HepG2 (cell line): ENCODE data around the gene ZNF821. TPM values are rescaled to one million over a fixed set of nuclear protein-coding genes. Genes with fewer than 3 reads are reported as not detected.

ENCODE experiments used
- ATF7 ChIP-seq, 2 experiments: fragments of 450-650 bp in 1 of 2; sonication (generic) in 1 of 2; formaldehyde crosslinking in 1 of 2; IDR thresholded peaks; 2 replicates each; pipeline versions ENCODE4 v1.4.0 to v1.6.1; 2016 to 2020; ENCODE audit warnings: antibody characterized with exemption in 1 of 2, mild to moderate bottlenecking in 1 of 2, missing genetic modification reagents in 1 of 2
- GTF2F1 ChIP-seq: fragments of 150-350 bp; IDR thresholded peaks from 2 replicates; pipeline ENCODE4 v1.6.1; 2014; ENCODE audit warnings: low read length
- GTF3A ChIP-seq: sonication (generic); formaldehyde crosslinking; conservative IDR thresholded peaks from 2 replicates; pipeline ENCODE4 v1.4.0; 2020; ENCODE audit warnings: mild to moderate bottlenecking, missing genetic modification reagents
- NRL ChIP-seq: sonication (generic); formaldehyde crosslinking; IDR thresholded peaks from 2 replicates; pipeline ENCODE4 v1.5.0; 2020; ENCODE audit warnings: missing genetic modification reagents, mild to moderate bottlenecking, moderate library complexity, borderline replicate concordance
- SIX4 ChIP-seq: sonication (generic); formaldehyde crosslinking; IDR thresholded peaks from 2 replicates; pipeline ENCODE4 v1.4.0; 2020; ENCODE audit warnings: missing genetic modification reagents
- ZBTB42 ChIP-seq: sonication (generic); formaldehyde crosslinking; IDR thresholded peaks from 2 replicates; pipeline ENCODE4 v1.5.0; 2020; ENCODE audit warnings: mild to moderate bottlenecking, missing genetic modification reagents
- ZC3H4 ChIP-seq: sonication (generic); formaldehyde crosslinking; IDR thresholded peaks from 2 replicates; pipeline ENCODE4 v1.4.0; 2020; ENCODE audit warnings: missing genetic modification reagents, borderline replicate concordance
- ZNF260 ChIP-seq: sonication (generic); formaldehyde crosslinking; IDR thresholded peaks from 2 replicates; pipeline ENCODE4 v1.4.0; 2020; ENCODE audit warnings: missing genetic modification reagents, low read depth, mild to moderate bottlenecking, borderline replicate concordance
- ZNF34 ChIP-seq: sonication (generic); formaldehyde crosslinking; IDR thresholded peaks from 2 replicates; pipeline ENCODE4 v1.4.0; 2020; ENCODE audit warnings: mild to moderate bottlenecking, missing genetic modification reagents, borderline replicate concordance
- ZNF350 ChIP-seq: sonication (generic); formaldehyde crosslinking; IDR thresholded peaks from 2 replicates; pipeline ENCODE4 v1.4.0; 2020; ENCODE audit warnings: mild to moderate bottlenecking, low read depth, missing genetic modification reagents, borderline replicate concordance
- ZNF562 ChIP-seq: sonication (generic); formaldehyde crosslinking; IDR thresholded peaks from 2 replicates; pipeline ENCODE4 v1.8.0; 2022; ENCODE audit warnings: missing genetic modification reagents, borderline replicate concordance
- ZNF772 ChIP-seq: sonication (generic); formaldehyde crosslinking; IDR thresholded peaks from 2 replicates; pipeline ENCODE4 v1.5.0; 2020; ENCODE audit warnings: mild to moderate bottlenecking, missing genetic modification reagents
- polyA plus RNA-seq, 8 experiments: library from polyadenylated mRNA; depleted of rRNA in 3 of 8; stranded (reverse) in 7 of 8; unstranded in 1 of 8; fragments of >200 nt; fragmentation: Illumina TruSeq in 4 of 8; extraction: Trizol in 4 of 8; gene quantifications; 2 replicates each; pipeline versions ENCODE4 v1.2.1 to v1.2.3, GENCODE V29; 2011 to 2016; ENCODE audit warnings: low read depth in 4 of 8, missing spikeins in 1 of 8, mixed read lengths in 1 of 8; ENCODE audit not compliant: insufficient read depth in 1 of 8
- total RNA-seq, 5 experiments: library from RNA; depleted of rRNA; stranded (reverse); fragments of >200 nt; fragmentation: Illumina TruSeq; extraction: Trizol; gene quantifications; 2 replicates each; pipeline ENCODE4 v1.2.3, GENCODE V29; 2016; ENCODE audit warnings: low read depth in 1 of 5
- TF ChIP-seq, protein P1 (sequence below): sonication (generic); formaldehyde crosslinking; conservative IDR thresholded peaks from 2 replicates; pipeline ENCODE4 v1.4.0; 2020; ENCODE audit warnings: missing genetic modification reagents
- TF ChIP-seq, protein P2 (sequence below): sonication (generic); formaldehyde crosslinking; IDR thresholded peaks from 2 replicates; pipeline ENCODE4 v1.5.0; 2020; ENCODE audit warnings: missing genetic modification reagents, mild to moderate bottlenecking, borderline replicate concordance
- TF ChIP-seq, protein P3 (sequence below): IDR thresholded peaks from 2 replicates; pipeline ENCODE4 v1.6.1; 2016; ENCODE audit warnings: missing compliant biosample characterization, missing genetic modification reagents, borderline replicate concordance
- TF ChIP-seq, protein P4 (sequence below): sonication (generic); formaldehyde crosslinking; IDR thresholded peaks from 2 replicates; pipeline ENCODE4 v1.8.0; 2022; ENCODE audit warnings: mild to moderate bottlenecking, missing genetic modification reagents; ENCODE audit not compliant: insufficient replicate concordance
- TF ChIP-seq, protein P5 (sequence below): sonication (generic); formaldehyde crosslinking; IDR thresholded peaks from 2 replicates; pipeline ENCODE4 v1.4.0; 2020; ENCODE audit warnings: mild to moderate bottlenecking, missing genetic modification reagents

ZNF821 gene
- total and polyA plus RNA-seq, 2 of the 13 experiments (the other 11 are each of a cell fraction or from before 2014, with no cell fraction given) = 7.0 to 9.1 TPM

DNA sequence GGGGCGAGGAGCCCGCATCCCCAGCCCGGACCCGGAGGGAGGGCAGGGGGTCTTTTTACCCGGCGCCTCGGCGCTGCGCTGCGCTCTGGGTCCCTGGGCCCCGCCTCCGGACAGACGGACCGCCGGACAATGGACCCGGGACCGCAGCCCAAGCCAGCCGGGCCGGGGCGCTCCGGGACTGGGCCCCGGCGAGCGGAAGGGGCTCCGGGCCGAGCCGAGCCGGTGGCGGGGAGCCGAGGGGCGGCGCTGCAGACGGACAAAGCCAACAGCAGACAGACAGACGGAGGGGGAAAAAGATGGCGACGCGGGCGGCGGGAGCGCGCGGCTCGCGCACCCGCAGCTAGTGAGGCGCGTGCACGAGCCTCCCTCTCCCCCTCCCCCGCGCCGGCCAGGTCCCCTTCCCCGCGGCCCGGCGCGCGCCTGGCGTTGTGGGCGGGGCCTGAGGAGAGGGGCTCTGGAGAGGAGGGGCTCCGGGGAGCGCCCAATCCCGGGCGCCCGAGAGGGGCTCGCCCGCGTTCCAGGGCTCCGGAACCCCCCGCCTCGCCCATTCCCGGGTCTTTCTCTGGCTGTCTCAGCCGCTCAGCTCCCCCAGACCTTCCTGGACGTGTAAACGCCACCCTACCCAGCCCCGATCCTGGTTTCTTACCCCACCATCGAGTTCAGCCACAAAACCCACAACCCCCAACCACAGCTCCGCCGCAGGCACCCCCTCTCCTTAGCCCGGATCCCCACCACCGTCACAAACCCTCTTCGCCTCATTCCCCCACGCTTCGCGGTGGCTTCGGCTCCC, at the start of gene ZNF821 (continued):
- TF ChIP-seq, protein P1, sequence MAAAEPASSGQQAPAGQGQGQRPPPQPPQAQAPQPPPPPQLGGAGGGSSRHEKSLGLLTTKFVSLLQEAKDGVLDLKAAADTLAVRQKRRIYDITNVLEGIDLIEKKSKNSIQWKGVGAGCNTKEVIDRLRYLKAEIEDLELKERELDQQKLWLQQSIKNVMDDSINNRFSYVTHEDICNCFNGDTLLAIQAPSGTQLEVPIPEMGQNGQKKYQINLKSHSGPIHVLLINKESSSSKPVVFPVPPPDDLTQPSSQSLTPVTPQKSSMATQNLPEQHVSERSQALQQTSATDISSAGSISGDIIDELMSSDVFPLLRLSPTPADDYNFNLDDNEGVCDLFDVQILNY = no peak; the same call in 1 of the 2 replicates
- TF ChIP-seq ZC3H4 (CRISPR knock-in tag) (no peak), ZBTB42 (CRISPR knock-in tag) (0 out of 2 replicates have a peak, but pooled peaks have one; percentile 13), GTF2F1 (no peak), ZNF260 (CRISPR knock-in tag) (no peak), ATF7 (IDR thresholded peaks at IDR 0.05) (no peak), ATF7 (CRISPR knock-in tag; IDR thresholded peaks at IDR 0.05) (0 out of 2 replicates have a peak, but pooled peaks have one; percentile 57), NRL (no peak), SIX4 (no peak), GTF3A (CRISPR knock-in tag) (0 out of 2 replicates have a peak, but pooled peaks have one; percentile 54), ZNF350 (CRISPR knock-in tag) (peak; percentile 20; the same call in 1 of the 2 replicates), ZNF562 (no peak), ZNF34 (CRISPR knock-in tag) (peak; percentile 71; the same call in 1 of the 2 replicates), ZNF772 (CRISPR knock-in tag) (no peak; the same call in 1 of the 2 replicates)
- TF ChIP-seq, protein P2, sequence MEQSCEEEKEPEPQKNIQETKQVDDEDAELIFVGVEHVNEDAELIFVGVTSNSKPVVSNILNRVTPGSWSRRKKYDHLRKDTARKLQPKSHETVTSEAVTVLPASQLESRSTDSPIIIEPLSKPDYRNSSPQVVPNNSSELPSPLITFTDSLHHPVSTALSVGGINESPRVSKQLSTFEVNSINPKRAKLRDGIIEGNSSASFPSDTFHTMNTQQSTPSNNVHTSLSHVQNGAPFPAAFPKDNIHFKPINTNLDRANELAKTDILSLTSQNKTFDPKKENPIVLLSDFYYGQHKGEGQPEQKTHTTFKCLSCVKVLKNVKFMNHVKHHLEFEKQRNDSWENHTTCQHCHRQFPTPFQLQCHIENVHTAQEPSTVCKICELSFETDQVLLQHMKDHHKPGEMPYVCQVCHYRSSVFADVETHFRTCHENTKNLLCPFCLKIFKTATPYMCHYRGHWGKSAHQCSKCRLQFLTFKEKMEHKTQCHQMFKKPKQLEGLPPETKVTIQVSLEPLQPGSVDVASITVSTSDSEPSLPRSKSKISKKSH = no peak; the same call in 1 of the 2 replicates
- TF ChIP-seq, protein P3, sequence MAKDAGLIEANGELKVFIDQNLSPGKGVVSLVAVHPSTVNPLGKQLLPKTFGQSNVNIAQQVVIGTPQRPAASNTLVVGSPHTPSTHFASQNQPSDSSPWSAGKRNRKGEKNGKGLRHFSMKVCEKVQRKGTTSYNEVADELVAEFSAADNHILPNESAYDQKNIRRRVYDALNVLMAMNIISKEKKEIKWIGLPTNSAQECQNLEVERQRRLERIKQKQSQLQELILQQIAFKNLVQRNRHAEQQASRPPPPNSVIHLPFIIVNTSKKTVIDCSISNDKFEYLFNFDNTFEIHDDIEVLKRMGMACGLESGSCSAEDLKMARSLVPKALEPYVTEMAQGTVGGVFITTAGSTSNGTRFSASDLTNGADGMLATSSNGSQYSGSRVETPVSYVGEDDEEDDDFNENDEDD (CRISPR knock-in tag) = no peak; the same call in none of the 2 replicates
- TF ChIP-seq, protein P4, sequence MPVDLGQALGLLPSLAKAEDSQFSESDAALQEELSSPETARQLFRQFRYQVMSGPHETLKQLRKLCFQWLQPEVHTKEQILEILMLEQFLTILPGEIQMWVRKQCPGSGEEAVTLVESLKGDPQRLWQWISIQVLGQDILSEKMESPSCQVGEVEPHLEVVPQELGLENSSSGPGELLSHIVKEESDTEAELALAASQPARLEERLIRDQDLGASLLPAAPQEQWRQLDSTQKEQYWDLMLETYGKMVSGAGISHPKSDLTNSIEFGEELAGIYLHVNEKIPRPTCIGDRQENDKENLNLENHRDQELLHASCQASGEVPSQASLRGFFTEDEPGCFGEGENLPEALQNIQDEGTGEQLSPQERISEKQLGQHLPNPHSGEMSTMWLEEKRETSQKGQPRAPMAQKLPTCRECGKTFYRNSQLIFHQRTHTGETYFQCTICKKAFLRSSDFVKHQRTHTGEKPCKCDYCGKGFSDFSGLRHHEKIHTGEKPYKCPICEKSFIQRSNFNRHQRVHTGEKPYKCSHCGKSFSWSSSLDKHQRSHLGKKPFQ (CRISPR knock-in tag) = no peak
- TF ChIP-seq, protein P5, sequence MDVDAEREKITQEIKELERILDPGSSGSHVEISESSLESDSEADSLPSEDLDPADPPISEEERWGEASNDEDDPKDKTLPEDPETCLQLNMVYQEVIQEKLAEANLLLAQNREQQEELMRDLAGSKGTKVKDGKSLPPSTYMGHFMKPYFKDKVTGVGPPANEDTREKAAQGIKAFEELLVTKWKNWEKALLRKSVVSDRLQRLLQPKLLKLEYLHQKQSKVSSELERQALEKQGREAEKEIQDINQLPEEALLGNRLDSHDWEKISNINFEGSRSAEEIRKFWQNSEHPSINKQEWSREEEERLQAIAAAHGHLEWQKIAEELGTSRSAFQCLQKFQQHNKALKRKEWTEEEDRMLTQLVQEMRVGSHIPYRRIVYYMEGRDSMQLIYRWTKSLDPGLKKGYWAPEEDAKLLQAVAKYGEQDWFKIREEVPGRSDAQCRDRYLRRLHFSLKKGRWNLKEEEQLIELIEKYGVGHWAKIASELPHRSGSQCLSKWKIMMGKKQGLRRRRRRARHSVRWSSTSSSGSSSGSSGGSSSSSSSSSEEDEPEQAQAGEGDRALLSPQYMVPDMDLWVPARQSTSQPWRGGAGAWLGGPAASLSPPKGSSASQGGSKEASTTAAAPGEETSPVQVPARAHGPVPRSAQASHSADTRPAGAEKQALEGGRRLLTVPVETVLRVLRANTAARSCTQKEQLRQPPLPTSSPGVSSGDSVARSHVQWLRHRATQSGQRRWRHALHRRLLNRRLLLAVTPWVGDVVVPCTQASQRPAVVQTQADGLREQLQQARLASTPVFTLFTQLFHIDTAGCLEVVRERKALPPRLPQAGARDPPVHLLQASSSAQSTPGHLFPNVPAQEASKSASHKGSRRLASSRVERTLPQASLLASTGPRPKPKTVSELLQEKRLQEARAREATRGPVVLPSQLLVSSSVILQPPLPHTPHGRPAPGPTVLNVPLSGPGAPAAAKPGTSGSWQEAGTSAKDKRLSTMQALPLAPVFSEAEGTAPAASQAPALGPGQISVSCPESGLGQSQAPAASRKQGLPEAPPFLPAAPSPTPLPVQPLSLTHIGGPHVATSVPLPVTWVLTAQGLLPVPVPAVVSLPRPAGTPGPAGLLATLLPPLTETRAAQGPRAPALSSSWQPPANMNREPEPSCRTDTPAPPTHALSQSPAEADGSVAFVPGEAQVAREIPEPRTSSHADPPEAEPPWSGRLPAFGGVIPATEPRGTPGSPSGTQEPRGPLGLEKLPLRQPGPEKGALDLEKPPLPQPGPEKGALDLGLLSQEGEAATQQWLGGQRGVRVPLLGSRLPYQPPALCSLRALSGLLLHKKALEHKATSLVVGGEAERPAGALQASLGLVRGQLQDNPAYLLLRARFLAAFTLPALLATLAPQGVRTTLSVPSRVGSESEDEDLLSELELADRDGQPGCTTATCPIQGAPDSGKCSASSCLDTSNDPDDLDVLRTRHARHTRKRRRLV (CRISPR knock-in tag) = no peak
